Measurements from ENCODE around the gene TMEM203.

Gene TMEM203

DNA sequence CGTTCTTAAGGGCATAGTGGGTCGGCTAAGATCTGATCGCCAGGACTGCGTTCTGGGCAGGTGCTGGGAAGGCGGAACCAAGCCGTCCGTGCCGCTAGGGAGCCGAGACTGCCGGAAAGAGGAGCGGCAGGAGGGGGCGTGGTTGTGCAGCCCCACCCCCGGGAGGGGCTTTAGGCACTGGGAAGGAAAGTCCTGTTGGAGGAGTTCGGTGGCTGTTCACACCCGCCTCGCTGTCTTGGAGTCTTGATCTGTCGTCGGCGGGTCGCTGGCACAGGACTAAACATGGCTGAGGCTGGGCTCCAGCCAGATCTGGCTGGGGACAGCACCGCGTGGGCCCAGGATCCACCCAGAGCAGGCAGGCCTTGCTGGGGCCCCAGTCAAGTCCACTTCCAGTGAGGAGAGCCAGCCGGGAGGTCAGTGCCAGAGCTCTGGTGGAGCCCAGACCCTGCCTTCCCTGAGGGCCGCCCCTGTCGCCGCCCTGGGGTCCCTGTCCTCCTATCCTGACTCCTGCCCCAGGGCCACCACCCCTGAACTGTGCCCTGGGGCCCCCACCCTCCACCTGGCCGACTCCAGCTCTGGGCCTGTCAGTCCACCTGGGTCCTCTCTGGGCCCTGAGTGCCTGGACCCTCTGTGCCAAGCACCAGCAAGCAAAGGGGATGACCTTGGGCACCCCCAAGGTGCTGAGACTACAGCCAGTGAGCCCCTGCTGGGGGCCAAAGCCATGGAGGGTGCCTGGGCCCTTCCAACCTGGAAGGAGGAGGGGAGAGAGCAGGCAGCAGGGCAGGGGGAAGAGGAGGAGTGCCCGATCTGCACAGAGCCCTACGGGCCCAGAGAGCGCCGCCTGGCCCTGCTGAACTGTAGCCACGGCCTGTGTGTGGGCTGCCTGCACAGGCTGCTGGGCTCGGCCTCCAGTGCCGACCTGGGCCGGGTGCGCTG, 12.1 kb upstream of the TMEM203 start:
- DNase-seq: no peak

DNA sequence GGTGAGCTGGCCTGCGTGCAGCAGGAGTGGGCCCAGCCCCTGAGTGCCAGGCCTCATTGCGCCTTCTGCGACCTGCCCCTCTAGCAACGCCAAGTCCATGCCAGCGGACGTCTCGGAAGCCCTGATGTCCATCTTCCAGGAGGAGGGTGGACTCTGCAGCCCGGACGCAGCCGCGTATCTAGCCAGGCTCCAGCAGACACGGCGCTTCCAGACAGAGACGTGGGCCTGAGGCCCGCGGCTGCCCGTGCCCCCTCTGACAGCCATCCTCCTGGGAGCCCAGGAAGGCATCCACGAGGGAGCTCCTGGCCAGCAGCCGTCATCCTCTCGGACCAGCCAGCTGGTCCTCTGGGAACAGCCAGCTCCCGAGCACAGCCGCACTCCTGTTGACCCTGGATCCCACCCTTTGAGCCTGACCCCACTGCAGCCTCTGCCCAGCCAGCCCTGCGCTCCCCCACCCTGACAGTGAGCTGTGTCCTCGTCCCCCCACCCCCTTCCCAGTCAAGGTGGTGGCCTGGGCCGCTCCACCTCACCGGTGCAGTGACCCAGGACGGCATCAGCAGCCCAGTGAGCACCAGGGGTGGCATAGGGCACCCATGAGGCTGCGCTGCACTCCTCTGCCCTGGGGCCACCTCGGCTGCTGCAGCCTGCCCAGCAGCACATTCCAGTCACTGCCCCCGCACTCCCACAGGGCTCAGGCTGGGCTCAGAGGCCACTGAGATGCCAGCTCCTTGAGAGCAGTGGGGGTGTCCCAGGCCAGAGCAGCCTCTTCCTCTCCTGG, 10.9 kb upstream of the TMEM203 start:
- DNase-seq: no peak

DNA sequence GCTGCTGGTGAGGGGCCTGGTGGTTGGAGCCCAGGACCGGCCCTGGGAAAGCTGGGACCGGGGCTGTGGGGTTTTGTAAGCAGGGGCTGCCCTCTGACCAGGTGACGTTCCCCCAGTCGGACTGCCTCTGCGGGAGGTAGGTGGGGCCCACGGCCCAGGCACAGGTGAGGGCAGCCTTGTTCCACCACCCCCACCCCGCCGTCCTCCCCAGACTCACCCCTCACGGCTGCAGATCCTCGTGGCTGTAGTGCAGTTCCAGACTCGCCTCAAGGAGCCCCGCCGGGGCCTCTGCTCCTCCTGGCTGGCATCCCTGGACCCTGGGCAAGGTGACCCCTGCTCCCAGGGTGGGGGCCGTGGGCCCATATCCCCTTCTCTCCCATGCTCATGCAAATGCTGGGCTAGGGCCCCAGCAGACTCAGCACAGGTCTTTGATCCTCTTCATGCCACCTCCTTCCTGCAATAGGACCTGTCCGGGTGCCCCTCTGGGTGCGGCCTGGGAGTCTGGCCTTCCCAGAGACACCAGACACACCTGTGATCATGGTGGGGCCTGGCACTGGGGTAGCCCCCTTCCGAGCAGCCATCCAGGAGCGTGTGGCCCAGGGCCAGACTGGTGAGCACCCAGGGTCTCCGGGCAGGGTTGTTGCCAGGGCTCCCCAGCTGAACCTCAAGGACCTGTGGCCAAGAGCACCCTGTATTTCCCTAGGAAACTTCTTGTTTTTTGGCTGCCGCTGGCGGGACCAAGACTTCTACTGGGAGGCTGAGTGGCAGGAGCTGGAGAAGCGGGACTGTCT, 9.9 kb upstream of the TMEM203 start:
- DNase-seq: no peak

DNA sequence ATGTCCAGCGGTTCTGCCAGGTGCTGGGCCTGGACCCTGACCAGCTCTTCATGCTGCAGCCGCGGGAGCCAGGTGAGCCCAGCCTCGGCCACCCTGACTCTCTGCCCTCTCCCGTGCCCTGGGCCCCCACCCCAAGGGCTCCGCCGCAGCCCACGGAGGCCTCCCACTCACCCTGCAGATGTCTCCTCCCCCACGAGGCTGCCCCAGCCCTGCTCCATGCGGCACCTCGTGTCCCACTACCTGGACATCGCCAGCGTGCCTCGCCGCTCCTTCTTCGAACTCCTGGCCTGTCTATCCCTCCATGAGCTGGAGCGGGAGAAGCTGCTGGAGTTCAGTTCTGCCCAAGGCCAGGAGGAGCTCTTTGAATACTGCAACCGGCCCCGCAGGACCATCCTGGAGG, 9.2 kb upstream of the TMEM203 start:
- DNase-seq: no peak

DNA sequence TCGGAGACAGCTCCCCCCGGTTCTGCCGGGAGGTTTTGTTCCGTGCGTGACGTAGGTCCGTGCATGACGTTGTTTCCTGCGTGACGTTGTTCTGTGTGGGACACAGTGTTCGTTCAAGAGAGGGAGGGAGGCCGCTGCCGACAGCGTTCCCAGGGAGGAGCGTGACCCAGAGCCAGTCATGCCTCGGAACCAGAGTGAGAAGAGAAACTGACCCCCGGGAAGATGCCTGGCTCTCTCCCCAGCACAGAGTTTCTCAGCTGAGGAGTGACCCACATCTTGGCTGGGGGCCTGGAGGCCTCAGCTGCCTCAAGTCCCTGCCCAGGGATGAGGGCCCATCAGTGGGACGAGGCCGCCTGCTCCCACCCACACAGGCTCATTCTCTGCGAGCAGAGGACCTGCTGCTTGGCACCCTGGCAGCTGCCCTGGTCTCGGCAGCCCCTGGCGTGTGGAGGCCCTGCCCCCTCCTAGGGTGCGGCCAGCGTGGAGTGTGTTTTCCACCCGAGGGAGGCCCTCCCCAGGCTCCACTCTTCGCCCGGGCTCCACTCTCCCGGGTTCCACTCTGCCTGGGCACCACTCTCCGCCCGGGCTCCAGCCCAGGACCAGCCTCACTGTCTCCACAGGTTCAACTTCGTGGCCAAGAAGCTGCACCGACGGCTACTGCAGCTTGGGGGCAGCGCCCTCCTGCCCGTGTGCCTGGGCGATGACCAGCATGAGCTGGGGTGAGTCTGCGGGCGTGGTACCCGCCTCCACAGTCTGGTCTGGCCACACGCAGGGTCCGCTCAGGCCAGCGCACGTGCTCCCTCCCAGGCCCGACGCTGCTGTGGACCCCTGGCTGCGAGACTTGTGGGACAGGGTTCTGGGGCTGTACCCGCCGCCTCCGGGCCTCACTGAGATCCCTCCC, 8.0 kb upstream of the TMEM203 start:
- no peak for DNase-seq

DNA sequence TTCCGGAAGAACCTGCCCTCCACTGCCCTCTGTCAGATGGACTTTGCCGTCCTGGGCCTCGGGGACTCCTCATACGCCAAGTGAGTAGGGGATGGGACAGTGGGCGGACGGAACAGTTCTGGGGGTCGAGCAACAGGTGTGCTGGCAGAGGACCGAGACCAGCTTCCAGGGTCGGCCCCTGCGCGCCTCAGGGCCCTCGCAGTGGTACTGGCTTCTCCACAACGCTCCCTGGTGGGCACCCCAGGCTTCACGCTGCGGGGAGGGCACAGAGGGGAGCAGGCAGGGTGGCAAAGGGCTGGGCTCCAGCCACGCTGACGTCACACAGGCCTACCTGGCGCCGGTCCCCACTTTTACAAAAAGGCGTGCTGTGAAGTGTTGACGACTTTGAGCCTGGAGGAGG, 7.1 kb upstream of the TMEM203 start:
- no peak for DNase-seq

DNA sequence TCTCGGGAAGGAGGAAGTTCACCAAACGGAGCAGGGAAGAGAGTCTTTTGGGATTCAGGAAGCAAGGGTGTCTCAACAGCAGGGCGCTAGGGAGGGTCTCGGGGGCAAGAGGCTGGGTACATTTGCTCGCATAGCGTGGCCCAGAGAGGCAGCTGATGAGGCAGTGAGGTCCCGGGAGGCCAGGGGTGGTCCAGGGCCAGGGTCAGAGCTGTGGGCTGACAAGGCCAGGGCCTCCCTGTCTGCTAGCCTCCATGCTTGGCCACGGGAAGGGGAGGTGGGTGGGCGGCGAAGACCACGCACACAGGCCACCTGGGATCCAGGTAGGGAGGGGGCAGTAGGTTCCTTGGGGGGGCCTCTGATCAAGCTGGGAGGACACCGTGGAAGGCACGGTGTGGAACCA, 6.1 kb upstream of the TMEM203 start:
- DNase-seq: no peak

DNA sequence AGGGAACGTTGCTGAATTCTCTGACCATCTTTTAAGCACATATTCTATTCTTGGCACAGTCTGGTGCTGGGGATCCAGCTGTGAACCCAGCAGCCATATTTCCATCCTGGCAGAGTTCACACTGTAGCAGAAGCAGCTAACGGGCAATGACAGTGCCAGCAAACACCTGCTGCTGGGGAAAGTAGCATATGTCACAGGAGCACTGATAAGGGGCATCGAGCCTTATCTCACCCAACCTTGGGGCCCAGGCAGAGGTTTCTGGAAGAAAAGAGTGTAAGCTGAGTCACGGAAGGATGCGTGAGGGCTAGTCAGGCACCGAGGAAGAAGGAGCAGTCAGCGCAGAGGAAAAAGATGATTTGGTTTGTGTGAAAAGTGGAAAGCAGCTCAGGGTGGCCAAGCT, 1.2 kb upstream of the TMEM203 start:
- DNase-seq: no peak

DNA sequence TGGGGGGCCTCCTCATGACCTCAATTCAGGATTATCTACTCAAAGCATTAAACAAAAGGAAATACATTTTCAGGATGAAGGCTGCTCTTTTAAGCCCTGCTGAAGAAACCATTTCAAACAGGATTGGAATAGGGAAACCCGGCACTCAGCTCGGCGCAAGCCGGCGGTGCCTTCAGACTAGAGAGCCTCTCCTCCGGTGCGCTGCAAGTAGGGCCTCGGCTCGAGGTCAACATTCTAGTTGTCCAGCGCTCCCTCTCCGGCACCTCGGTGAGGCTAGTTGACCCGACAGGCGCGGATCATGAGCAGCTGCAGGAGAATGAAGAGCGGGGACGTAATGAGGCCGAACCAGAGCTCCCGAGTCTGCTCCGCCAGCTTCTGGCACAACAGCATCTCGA, 720 bp downstream of the TMEM203 start:
- DNase-seq: no peak

DNA sequence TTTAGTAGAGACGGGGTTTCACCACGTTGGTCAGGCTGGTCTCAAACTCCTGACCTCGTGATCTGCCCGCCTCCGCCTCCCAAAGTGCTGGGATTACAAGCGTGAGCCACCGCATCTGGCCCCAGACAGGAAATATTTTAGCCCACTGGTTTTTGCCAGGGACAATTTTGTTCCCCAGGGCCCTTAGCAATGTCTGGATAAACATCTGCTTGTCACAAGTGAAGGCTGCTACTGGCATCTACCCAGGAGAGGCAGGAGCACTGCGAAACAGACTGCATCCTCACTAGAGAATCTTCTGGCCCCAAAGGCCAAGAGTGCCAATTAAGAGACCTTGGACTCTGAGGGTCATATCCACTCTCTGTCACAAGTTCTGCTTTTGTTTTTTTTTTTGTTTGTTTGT, 2.5 kb downstream of the TMEM203 start:
- DNase-seq: no peak

DNA sequence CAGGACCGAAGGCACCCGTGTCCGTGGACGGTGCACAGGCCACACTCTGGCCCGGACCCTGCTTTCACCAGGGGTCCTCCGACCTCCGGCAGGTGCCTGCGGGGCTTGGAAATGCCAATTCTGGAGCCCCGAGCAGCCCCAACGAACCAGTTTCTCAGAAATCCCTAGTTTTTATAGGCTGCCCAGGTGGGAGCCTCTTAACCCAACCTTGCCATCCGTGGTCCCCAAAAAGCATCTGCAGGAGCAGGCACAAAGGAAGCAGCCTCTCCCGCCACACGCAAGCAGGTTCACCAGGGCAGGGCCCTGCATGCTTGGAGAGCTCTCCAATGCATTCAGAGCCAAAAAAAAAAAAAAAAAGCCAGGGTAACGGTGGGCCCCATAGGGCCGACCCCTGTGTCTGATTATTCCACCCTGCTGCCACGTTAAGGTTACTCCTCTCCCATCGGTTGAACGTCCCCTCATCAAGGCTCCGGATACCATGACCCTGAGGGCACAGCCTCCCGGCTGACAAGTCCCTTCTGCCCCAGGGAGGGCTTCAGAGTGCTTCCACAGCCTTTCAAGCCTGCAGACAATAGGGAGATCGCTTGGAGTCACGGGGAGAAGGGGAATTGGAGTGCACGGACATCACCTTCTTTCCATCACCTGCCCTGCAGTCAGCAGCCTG, 4.1 kb downstream of the TMEM203 start:
- no peak for DNase-seq

DNA sequence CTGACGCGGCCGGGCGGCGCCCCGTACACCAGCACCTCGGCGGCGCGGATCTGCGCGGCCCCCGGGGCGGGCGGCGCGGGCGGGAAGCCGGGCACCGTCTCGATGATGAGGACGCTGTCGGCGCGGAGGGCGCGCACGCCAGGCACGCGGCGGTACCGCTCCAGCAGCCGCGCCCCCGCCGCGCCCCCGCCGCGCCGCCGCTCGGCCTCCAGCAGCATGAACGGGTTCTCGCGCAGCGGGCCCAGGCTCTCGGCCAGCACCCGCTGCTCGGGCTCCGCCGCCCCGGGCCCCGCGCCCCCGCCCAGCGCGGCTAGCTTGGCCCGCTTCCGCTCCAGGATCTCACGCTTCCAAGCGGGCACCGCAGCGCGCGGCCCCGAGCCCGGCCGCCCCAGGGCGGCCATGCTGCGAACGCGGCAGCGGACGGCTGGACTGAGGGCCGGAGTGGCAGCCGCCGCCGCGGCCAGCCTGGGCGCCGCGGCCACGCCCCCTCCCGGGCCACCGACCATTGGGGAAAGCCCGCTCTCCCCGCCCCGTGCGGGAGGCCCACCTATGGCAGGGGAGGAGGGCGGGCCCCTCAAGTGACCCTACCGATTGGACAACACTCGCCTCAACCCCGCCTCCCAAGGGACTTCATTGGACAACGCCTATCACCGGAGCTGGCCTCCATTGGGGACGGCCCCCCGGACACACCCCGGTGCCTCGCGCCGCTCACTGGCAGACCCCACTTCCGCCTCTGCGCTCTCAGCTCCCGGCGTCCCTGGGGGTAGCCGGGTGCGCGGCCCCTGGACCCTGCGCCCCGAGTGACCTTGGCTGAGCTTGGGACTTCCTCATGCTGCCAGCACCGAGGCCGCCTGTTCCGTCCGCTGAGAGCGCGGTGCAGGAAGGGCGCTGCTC, 4.9 kb downstream of the TMEM203 start, which contains the start of gene TPRN:
TSS of gene TPRN (minus strand) at position 431 of the 894 bp plus-strand sequence. CDS start at position 401, 30 bp downstream.
- peak; percentile 97 for DNase-seq

DNA sequence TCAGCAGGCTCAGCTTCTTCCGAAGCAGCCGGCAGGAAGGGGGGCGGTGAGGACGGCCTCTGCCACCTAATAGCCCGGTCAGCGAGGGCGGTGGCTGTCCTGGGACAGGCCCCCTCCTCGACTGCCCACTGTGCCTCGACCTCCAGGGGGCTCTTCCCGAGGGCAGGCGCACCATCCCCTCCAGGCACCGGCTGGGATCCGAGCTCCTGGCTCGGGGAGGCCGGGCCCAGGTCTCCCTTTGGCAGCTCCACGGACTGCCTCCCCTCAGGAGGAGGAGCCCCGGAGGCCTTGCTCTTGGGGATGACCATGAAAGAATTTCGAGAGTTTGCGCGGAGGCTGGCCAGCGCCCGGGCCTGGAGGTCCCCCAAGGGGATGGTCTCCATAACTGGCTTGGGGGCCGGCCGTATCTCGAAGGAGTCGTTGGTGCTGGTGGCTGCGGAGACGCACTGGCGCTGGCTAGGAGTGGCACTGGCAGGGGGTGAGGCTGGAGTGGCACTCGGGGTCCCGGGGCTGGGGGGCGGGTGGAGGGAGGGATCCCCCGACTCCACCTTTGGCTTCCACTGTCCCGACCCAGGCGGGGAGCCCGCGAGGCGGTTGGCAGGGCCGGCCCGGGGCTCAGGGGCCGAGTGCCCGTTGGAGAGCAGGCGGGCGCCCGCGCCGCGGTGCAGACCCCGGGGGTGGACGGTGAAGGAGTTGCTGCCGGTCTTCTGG, 5.9 kb downstream of the TMEM203 start:
- no peak for DNase-seq

DNA sequence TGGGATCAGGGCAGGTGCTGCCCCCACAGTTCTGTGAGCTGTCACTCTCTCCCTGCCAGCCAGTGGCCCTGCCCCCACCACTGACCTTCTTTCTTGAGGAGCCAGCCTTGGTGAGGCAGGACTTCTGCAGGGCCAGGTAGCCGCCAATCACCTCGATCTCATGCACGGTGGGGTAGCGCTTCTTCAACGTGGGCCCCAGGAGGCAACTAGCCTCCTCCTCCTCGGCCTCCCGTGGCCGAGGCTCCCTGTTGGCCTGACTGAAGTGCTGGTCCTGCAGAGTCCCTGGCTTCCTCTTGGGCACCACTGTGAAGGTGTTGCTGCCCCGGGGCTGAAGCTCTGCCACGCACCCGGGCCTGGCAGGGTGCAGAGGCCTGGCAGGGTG, 6.6 kb downstream of the TMEM203 start:
- no peak for DNase-seq

DNA sequence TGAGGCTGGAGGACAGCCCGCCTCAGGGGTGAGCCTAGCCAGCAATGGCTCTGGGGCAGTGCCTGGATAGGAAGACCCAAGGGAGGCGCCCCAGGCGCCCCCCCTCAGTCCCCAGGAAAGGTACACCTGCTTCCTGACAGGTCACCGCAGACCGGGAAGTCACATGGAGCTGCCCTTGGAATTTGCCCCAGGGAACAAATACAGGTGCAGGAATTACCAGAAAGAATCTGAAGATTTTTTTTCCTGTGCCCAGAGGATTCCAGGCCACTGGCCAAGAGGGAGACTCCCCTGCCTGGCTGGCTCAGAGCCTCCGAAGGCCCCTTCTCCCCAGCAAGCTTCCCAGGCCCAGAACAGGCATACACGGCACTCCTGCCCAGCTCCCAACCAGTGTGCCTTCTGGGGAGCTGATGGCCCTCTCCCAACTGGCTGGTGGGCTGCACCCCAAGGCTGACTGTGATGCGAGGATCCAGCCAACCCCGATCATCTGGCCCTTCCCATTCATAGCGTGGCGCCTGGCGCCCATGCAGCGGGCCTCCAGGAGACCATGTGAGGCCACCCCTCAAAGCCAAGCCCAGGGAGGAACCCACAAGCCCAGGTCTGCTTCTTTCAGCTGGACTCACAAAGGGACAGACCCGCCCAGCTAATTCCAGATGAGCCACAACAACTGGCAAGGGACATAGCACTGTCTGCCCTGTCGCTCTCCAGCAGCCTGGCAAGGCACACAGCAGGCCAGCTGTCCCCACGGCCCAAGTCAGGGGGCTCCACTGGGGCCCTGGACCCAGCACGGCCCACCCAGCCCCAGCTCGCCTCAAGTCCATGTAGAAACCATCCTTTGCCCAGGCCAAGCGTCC, 7.2 kb downstream of the TMEM203 start:
- DNase-seq: no peak

DNA sequence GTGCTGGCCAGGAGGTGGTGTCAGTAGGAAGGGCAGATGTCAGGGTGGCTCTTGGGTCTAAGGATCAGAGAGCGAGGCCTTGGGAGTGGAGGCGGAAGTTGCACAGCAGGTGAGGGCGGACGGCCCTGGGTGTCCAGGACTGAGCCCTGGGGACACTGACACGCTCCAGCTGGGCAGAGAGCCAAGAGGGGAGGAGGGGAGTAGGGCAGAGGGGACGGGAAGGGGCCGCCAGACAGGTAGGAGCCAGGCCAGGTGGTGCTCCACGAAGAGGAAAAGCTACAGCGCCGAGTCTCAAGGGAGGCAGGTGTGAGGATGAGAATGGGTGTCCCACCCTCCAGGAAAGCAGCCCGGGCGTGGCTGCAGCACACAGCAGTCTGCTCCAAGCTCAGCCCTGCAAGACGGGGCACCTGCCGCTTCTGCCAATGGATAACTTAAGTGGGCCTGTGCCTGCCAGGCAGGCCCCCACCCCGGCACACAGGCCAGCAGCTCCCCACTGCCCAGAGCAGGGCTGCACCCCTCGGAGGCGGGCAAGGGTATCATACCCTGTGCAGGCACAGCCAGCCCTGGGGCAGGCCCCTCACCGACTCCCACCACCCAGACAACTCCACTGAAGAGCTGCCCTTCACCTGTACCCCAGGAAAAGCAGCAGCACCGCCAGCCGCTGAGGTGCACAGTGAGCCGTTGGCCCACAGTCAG, 9.8 kb downstream of the TMEM203 start:
- DNase-seq: no peak

DNA sequence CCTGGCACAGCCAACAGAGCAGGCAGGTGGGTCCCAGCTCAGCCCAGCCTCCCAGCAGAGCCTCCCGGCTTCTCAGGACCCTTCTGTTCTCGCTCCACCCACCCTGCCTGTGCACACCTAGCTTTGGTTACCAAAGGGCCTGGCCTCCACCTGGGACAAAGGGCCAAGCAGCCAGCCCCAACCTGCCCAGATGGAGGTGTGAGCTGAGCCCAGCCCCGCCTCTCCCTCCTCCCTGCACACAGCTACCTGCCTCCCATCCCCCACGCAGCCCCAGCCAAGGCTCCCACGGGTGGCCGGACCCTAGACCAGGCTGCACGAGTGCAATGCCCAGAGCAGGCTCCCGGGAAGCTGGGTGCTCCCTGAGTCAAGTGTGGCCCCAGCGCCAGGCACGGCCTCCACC, 10.5 kb downstream of the TMEM203 start:
- DNase-seq: no peak

DNA sequence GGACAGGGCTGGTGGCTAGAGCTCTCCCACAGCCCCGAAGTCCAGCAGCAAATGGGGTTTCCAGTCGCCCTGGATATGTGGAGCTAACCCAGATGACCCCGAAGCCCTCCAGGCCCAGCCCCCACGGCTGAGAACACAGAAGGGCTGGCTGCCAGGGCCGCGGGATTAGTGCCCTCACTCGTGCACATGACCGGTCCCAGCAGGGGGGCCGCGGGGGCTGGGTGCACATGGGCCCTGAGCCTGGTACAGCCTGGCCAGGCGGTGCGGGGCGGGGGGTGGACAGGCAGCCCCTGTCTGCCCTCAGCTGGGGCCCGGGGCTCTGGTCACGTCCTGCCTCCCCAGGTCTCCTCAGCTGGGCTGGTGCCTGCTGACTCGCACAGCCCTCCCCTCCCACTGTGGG, 11.1 kb downstream of the TMEM203 start:
- DNase-seq: no peak
